Measurements from ENCODE around the gene DUSP19.

The DUSP19 gene

DNA sequence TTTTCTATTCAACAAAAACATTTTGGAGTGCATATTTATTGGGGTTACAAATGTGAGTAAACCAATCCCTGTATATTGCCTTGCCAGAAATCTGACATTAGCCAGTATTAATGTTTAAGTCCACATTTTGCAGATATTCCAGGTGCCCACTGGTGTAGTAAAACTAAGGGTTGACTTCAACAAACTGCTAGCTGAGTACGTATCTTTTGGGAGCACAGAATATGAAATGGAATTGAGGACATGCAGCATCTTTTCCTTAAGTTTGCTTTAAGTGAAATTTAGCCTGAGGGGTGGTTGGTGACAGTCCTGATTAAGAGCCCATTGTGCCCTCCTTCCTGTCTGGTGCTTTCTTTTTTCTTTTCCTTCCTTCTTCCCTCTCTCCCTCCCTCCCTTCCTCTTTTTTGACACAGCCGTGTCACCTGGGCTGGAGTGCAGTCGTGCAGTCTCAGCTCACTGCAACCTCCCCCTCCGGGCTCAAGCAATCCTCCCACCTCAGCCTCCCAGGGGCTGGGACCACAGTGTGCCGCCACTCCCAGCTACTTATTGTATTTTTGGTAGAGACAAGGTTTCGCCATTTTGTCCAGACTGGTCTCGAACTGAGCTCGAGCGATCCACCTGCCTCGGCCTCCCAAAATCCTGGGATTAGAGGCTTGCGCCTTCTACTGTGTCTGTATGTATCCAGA lies 47.3 kb downstream of the DUSP19 start:
- no peak for DNase-seq (ENCODE audit: low read depth in 2 of 2)

DNA sequence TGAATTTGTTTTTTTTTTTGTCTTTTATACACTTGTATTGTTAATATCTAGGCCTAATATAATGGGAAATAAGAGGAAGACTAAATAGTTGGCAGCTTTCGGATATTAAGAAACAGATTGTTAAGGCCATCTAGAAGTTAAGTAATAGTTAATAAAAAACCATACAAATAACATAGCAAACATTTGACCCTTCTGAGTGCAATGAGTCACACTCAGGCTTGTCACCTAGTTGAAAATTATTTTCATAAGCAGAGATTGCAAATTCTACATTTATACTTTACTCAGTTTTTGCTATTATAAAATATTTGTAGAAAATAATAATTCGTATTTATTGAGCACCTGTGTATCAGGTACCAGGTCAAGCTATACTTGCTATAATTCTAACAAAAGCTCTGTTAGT lies 48.1 kb downstream of the DUSP19 start:
- no peak for DNase-seq (ENCODE audit: low read depth in 2 of 2)

DNA sequence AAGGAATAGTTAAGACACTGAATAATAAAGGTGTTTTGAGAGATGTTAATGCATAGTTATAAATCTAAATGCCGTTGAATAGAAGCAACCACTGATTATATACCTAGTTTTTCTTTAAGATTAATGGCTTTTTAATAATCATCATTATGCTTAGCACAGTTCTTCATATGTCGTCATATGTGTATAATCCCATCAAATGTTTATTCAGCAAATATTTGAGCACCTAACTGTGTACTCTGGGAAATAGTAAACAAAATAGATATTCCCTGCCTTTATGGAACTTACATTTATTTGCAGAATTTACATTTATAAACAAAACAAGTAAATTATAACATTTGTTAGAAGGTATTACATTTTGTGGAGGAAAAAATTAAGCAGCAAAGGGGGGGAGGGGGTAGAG lies 55.5 kb downstream of the DUSP19 start:
- no peak for DNase-seq (ENCODE audit: low read depth in 2 of 2)

DNA sequence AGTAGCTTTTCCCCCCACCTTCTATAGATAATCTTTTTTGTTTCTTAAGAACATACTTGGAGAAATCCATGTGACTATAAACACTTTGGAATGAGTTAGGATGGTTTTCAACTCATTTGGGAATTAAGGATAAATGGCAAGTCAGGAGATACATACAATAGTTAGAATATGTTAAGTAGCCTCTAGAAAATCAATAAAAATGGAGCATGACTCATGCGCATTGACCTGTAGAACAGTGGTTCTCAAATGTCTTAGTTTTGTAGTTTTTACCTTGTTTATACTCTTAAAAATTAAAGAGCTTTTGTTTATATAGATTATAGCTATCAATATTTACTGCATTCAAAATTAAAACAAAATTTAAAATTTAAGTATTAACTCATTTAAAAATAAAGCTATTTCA lies 70.4 kb downstream of the DUSP19 start:
- no peak for DNase-seq (ENCODE audit: low read depth in 2 of 2)

DNA sequence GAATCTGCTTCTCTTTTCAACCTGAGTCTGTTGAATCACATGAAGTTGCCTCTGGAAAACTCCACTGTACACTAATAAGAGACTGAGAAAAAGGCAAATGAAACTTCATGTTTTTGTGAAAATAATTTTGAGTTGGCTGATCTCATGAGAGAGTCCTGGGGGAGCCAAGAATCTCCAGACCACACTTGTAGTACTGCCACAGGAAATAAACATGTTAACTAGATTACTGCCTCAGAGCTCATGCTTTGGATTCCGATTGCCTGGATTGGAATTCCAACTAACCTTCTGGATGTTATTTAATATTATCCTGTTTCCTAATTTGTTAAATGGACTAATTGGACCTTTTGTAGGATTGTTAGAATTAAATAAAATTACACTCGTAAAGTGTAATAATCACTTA lies 70.9 kb downstream of the DUSP19 start:
- no peak for DNase-seq (ENCODE audit: low read depth in 2 of 2)

Data from activated CD8-positive, alpha-beta memory T cell treated with anti-CD3 and anti-CD28 coated beads for 4 hours (primary cell).